Measurements from ENCODE around the gene XPR1. TPM values are rescaled to one million over a fixed set of nuclear protein-coding genes. Genes with fewer than 3 reads are reported as not detected.

XPR1 gene
- total RNA-seq, 2 donors from 2014 or later = 39.3 to 50.9 TPM

DNA sequence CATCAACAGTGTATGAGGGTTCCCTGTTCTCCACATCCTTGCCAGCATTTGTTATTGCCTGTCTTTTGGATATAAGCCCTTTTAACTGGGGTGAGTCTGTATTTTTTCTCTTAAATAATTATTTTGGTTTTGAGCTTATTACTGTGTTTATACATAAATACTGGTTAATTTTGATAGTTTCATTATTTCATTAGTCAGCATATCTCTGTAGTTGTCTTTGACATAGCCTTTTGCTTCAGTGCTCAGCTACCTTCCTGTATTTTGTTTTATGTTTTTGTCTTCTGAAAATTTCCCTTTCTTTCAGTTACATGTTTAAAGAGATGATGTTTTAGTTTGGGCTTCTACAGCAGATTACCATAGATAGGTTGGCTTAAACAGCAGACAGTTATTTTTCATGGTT is 138.1 kb downstream of the XPR1 start:
- Histone ChIP-seq H3K36me3 (ENCODE audit: control insufficient read depth, insufficient read depth, low read length) (no peaks in the 10 kb centered on the region), H3K9me3 (ENCODE audit: control insufficient read depth, low read length) (peaks cover 2% of the 10 kb centered on the region), H3K27ac (ENCODE audit: low read depth, low read length) (no peak overlapping the region), H3K9ac (ENCODE audit: extremely low read depth, low read length, poor library complexity, severe bottlenecking) (no peak overlapping the region), H3K4me3 (ENCODE audit: low read length) (no peak overlapping the region), H3K4me1 (ENCODE audit: control insufficient read depth, insufficient read depth, low read length) (no peaks in the 10 kb centered on the region), H3K27me3 (ENCODE audit: control insufficient read depth, insufficient read depth, low read length, poor library complexity, severe bottlenecking) (no peaks in the 10 kb centered on the region)
- DNase-seq = no peak
- H3K4me3 Mint-ChIP-seq = no peak overlapping the region
- H3K27ac Mint-ChIP-seq = no peak overlapping the region
- H3K36me3 Mint-ChIP-seq (ENCODE audit: low read depth) = no peaks in the 10 kb centered on the region
- TF ChIP-seq, protein P1, sequence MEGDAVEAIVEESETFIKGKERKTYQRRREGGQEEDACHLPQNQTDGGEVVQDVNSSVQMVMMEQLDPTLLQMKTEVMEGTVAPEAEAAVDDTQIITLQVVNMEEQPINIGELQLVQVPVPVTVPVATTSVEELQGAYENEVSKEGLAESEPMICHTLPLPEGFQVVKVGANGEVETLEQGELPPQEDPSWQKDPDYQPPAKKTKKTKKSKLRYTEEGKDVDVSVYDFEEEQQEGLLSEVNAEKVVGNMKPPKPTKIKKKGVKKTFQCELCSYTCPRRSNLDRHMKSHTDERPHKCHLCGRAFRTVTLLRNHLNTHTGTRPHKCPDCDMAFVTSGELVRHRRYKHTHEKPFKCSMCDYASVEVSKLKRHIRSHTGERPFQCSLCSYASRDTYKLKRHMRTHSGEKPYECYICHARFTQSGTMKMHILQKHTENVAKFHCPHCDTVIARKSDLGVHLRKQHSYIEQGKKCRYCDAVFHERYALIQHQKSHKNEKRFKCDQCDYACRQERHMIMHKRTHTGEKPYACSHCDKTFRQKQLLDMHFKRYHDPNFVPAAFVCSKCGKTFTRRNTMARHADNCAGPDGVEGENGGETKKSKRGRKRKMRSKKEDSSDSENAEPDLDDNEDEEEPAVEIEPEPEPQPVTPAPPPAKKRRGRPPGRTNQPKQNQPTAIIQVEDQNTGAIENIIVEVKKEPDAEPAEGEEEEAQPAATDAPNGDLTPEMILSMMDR (conservative IDR thresholded peaks at IDR 0.05) = no peak
- no peaks in the 10 kb centered on the region for H3K27me3 Mint-ChIP-seq (ENCODE audit: insufficient read depth)
- H3K4me1 Mint-ChIP-seq = no peaks in the 10 kb centered on the region
- peaks cover 1% of the 10 kb centered on the region for H3K9me3 Mint-ChIP-seq

DNA sequence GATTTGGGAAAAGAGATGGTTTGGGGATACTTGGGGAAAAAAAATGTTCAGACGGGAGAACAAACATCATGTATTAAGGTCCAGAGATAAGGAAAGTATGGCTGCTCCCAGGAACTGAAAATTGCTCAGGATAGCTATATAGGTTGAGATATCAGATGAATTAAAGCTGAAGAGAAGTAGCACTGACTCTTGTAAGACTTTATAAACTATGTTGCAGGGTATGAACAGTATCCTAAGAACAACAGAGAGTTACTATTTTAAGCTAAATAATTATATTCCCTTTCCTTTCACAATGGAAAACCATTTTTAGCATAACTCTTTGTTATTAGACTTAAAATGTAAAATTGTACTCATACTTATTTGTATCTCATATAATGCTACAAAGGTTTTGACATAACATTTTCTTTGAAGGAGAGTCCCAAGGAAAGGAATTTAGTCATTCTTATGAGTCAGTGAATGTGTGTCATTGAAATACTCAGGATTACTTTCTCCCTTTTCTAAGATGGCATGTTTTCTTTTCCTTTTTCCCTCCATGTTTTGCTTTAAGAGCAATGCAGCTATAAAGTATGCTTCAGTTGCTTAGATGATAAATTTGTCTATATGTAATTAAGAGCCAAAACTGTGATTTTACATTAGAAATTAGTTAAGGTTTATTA is 141.5 kb downstream of the XPR1 start:
- DNase-seq = no peak
- H3K4me1 Mint-ChIP-seq = no peaks in the 10 kb centered on the region
- H3K36me3 ChIP-seq (ENCODE audit: control insufficient read depth, insufficient read depth, low read length) = no peaks in the 10 kb centered on the region
- H3K27ac Mint-ChIP-seq = no peak overlapping the region
- H3K27ac ChIP-seq (ENCODE audit: low read depth, low read length) = no peak overlapping the region
- TF ChIP-seq, protein P1 (conservative IDR thresholded peaks at IDR 0.05) = no peak
- H3K27me3 Mint-ChIP-seq (ENCODE audit: insufficient read depth) = no peaks in the 10 kb centered on the region
- H3K9ac ChIP-seq (ENCODE audit: extremely low read depth, low read length, poor library complexity, severe bottlenecking) = no peak overlapping the region
- no peaks in the 10 kb centered on the region for H3K27me3 ChIP-seq (ENCODE audit: control insufficient read depth, insufficient read depth, low read length, poor library complexity, severe bottlenecking)
- no peaks in the 10 kb centered on the region for H3K36me3 Mint-ChIP-seq (ENCODE audit: low read depth)
- no peaks in the 10 kb centered on the region for H3K4me1 ChIP-seq (ENCODE audit: control insufficient read depth, insufficient read depth, low read length)
- 97 to 100% methylated on average over 1 of the region's 1 CpG for WGBS, 2 experiments (ENCODE audit: insufficient coverage in 1 of 2, insufficient read length in 1 of 2)
- peaks cover 2% of the 10 kb centered on the region for H3K9me3 Mint-ChIP-seq
- peaks cover 4% of the 10 kb centered on the region for H3K9me3 ChIP-seq (ENCODE audit: control insufficient read depth, low read length)
- H3K4me3 Mint-ChIP-seq = no peak overlapping the region
- H3K4me3 ChIP-seq (ENCODE audit: low read length) = no peak overlapping the region

DNA sequence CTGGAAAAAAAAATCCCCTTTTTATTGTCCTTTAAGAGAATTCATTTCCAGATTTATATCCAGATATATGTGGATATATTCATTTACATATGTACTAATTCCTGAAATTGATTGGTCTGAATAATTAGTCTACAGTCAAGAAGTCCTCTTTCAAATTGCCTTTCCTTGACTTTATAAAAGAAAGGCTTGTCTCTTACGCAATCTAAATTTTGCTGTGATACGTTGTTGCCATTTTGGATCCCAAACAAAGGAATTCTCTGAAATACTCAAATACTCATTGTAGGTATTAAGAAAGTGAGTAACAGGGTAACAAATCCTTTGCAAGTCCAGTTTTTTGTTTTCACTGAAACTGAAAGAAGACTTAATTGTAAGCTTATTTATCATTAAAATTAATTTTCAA is 144.0 kb downstream of the XPR1 start:
- H3K4me3 ChIP-seq (ENCODE audit: low read length) = no peak overlapping the region
- Mint-ChIP-seq H3K4me1 (peaks cover 3% of the 10 kb centered on the region), H3K36me3 (ENCODE audit: low read depth) (no peaks in the 10 kb centered on the region), H3K27ac (no peak overlapping the region), H3K4me3 (no peak overlapping the region), H3K9me3 (peaks cover 2% of the 10 kb centered on the region), H3K27me3 (ENCODE audit: insufficient read depth) (no peaks in the 10 kb centered on the region)
- TF ChIP-seq, protein P1 (conservative IDR thresholded peaks at IDR 0.05) = no peak
- H3K4me1 ChIP-seq (ENCODE audit: control insufficient read depth, insufficient read depth, low read length) = no peaks in the 10 kb centered on the region
- no peaks in the 10 kb centered on the region for H3K27me3 ChIP-seq (ENCODE audit: control insufficient read depth, insufficient read depth, low read length, poor library complexity, severe bottlenecking)
- no peak overlapping the region for H3K27ac ChIP-seq (ENCODE audit: low read depth, low read length)
- DNase-seq = no peak
- peaks cover 4% of the 10 kb centered on the region for H3K9me3 ChIP-seq (ENCODE audit: control insufficient read depth, low read length)
- H3K9ac ChIP-seq (ENCODE audit: extremely low read depth, low read length, poor library complexity, severe bottlenecking) = no peak overlapping the region
- H3K36me3 ChIP-seq (ENCODE audit: control insufficient read depth, insufficient read depth, low read length) = no peaks in the 10 kb centered on the region
- WGBS, 2 experiments (ENCODE audit: insufficient coverage in 1 of 2, insufficient read length in 1 of 2) = 97% methylated on average over 2 of the region's 2 CpGs; no CpG with 5 or more reads in 1 of the 2 experiments
